ENCODE results near the gene SYTL4. TPM values are rescaled to one million over a fixed set of nuclear protein-coding genes. Genes with fewer than 3 reads are reported as not detected.

SYTL4 gene
- total and polyA plus RNA-seq, 2 of the 13 experiments (the other 11 are each of a cell fraction or from before 2014, with no cell fraction given), result 0.41 to 0.73 TPM

DNA sequence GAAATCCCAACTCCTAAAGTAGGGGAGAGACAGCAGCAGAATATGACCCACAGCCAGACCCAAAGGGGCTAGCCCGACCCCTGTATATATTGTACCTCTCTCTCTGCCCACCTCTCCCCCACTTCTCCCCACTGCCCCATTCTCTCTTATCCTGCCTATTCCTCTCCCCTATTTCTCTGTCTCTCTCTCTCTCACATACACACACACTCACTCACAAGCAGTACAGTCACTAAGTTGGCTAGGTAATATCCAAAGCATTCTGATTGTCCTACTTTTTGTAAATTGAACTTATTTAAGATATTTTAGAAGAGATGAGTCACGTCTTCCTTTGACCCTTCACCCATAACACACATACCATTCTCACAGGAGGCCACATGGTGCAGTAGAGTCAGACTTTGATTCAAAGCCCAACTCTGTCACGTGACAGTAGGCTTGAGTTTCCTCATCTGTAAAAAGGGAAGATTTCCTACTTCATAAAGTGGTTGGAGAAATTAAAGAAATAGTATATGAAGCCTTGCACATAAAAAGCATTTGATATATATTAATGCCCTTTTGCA is 58.4 kb downstream of the SYTL4 start:
- DNase-seq (ENCODE audit: low spot score) (no peak), FAIRE-seq (no peak), ATAC-seq (no peak)
- Histone ChIP-seq H3K4me3 (replicated peaks in 1 of 3; ENCODE audit: insufficient read depth in 1 of 3, low read depth in 2 of 3, low read length in 3 of 3) (no peak overlapping the region), H3K36me3 (replicated peaks in 1 of 2; ENCODE audit: control insufficient read depth in 1 of 2, insufficient read depth in 2 of 2, low read length in 2 of 2) (no peaks in the 10 kb centered on the region), H3K27me3 (ENCODE audit: control insufficient read depth in 1 of 2, insufficient read depth in 2 of 2, low read length in 2 of 2) (no peaks in the 10 kb centered on the region), H3K27ac (ENCODE audit: extremely low read length, insufficient read depth, low read length) (no peak overlapping the region), H3K4me2 (ENCODE audit: low read depth, low read length) (no peak overlapping the region), H3K79me2 (ENCODE audit: insufficient read depth, low read length) (no peaks in the 10 kb centered on the region), H3K9ac (ENCODE audit: insufficient read depth, low read depth, low read length) (no peak overlapping the region), H2AFZ (ENCODE audit: low read length) (no peak overlapping the region), H4K20me1 (ENCODE audit: insufficient read depth, low read length) (no peaks in the 10 kb centered on the region), H3K4me1 (ENCODE audit: insufficient read depth, low read length) (peaks cover 10% of the 10 kb centered on the region), H3K9me3 (ENCODE audit: low read length) (no peaks in the 10 kb centered on the region)
- POLR2A ChIA-PET, result no interaction called here
- CTCF ChIA-PET (ENCODE audit: low intra/inter-chr PET ratio, low total read pairs), result no interaction called here
- WGBS (ENCODE audit: low lambda C conversion rate), result 73% methylated on average over 3 of the region's 3 CpGs
- TF ChIP-seq ZNF7 (CRISPR knock-in tag; IDR thresholded peaks at IDR 0.05) (no peak), AGO2 (optimal IDR thresholded peaks at IDR 0.05; ENCODE audit: low read depth, low read length) (no peak), NFRKB (IDR thresholded peaks at IDR 0.05) (no peak), EHMT2 (IDR thresholded peaks at IDR 0.05; ENCODE audit: borderline replicate concordance, low read depth, low read length) (no peak), RORA (CRISPR knock-in tag; IDR thresholded peaks at IDR 0.05) (no peak), SRSF9 (IDR thresholded peaks at IDR 0.05; ENCODE audit: borderline replicate concordance, insufficient read depth, low read depth, low read length, poor library complexity, severe bottlenecking) (no peak), ZZZ3 (CRISPR knock-in tag; IDR thresholded peaks at IDR 0.05; ENCODE audit: borderline replicate concordance) (no peak), ZNF564 (CRISPR knock-in tag; IDR thresholded peaks at IDR 0.05) (no peak)
- TF ChIP-seq, protein P1, sequence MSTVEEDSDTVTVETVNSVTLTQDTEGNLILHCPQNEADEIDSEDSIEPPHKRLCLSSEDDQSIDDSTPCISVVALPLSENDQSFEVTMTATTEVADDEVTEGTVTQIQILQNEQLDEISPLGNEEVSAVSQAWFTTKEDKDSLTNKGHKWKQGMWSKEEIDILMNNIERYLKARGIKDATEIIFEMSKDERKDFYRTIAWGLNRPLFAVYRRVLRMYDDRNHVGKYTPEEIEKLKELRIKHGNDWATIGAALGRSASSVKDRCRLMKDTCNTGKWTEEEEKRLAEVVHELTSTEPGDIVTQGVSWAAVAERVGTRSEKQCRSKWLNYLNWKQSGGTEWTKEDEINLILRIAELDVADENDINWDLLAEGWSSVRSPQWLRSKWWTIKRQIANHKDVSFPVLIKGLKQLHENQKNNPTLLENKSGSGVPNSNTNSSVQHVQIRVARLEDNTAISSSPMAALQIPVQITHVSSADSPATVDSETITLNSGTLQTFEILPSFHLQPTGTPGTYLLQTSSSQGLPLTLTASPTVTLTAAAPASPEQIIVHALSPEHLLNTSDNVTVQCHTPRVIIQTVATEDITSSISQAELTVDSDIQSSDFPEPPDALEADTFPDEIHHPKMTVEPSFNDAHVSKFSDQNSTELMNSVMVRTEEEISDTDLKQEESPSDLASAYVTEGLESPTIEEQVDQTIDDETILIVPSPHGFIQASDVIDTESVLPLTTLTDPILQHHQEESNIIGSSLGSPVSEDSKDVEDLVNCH (CRISPR knock-in tag; IDR thresholded peaks at IDR 0.05), result no peak
- in situ Hi-C loops (cut with HindIII; ENCODE audit: extremely low pct_ligation_motif_present, low pct_unique_long_range_greater_than_20kb) (no loop called here), intact Hi-C loops (cut with micrococcal nuclease; ENCODE audit: unreplicated experiment) (no loop called here)
- BruUV-seq (replicated peaks), result no TSS peak

Data from HepG2 (cell line).